HepG2 (cell line): ENCODE data around the gene HAGH. TPM values are rescaled to one million over a fixed set of nuclear protein-coding genes. Genes with fewer than 3 reads are reported as not detected.

Experiments
- ATAC-seq: fragments of 200-7000 bp; cut with Tn5 transposase; 3 replicates; pipeline ENCODE4 v1.9.1; 2020; ENCODE audit warnings: mild to moderate bottlenecking, moderate library complexity
- BruUV-seq: library from RNA; stranded (reverse); fragments of 400-500 nt; replicated peaks from 2 replicates; lab custom pipeline; 2021; lab: Mats Ljungman, UMichigan
- CTCF ChIA-PET: fragments of 300-600 bp; formaldehyde crosslinking; extraction: SDS; loops from one replicate; lab custom pipeline; 2021; ENCODE audit warnings: low total read pairs, inconsistent platforms, low intra/inter-chr PET ratio; lab: Yijun Ruan, JAX
- POLR2A ChIA-PET: fragments of 350-600 bp; sonication (Branson Sonifier 250); formaldehyde crosslinking; loops from one replicate; lab custom pipeline; 2020; ENCODE audit warnings: antibody characterized with exemption, inconsistent platforms; lab: Yijun Ruan, JAX
- DNase-seq: peaks from one replicate; pipeline ENCODE4 v3.0.0-alpha.2; 2015; ENCODE audit warnings: low spot score
- FAIRE-seq: peaks from 3 replicates; lab custom pipeline; 2011; peaks lifted over from hg19 to GRCh38; lab: Jason Lieb, UNC
- H2AFZ ChIP-seq: one replicate; pipeline ENCODE4 v1.6.1; 2011; ENCODE audit warnings: low read length, inconsistent platforms
- H3K27ac ChIP-seq: fragments of 300-600 bp; 3 replicates; pipeline ENCODE4 v1.8.0; 2011; ENCODE audit warnings: mixed run types, mild to moderate bottlenecking, mixed read lengths, low read length, inconsistent platforms; ENCODE audit not compliant: insufficient read depth; ENCODE audit errors: extremely low read length
- H3K27me3 ChIP-seq, 2 experiments: fragments of 200-600 bp in 1 of 2; 2 replicates in 1 of 2; 3 replicates in 1 of 2; pipeline versions ENCODE4 v1.6.0 to v1.8.0; 2011; ENCODE audit warnings: low read length in 2 of 2, mild to moderate bottlenecking in 2 of 2, moderate library complexity in 2 of 2, inconsistent platforms in 1 of 2; ENCODE audit not compliant: insufficient read depth in 2 of 2, control insufficient read depth in 1 of 2
- H3K36me3 ChIP-seq, 2 experiments: fragments of 200-600 bp in 1 of 2; replicated peaks in 1 of 2; 2 replicates in 1 of 2; 3 replicates in 1 of 2; pipeline versions ENCODE4 v1.5.1 to v1.8.0; 2011; ENCODE audit warnings: low read length in 2 of 2, inconsistent platforms in 1 of 2; ENCODE audit not compliant: insufficient read depth in 2 of 2, control insufficient read depth in 1 of 2
- H3K4me1 ChIP-seq: 2 replicates; pipeline ENCODE4 v1.5.1; 2012; ENCODE audit warnings: low read length, inconsistent platforms; ENCODE audit not compliant: insufficient read depth
- H3K4me2 ChIP-seq: 2 replicates; pipeline ENCODE4 v1.6.0; 2011; ENCODE audit warnings: low read depth, low read length, inconsistent platforms
- H3K4me3 ChIP-seq, 3 experiments: fragments of 200-600 bp in 1 of 3; sonication (generic), shearing (Covaris generic) in 1 of 3; replicated peaks in 1 of 3; 2 replicates each; pipeline ENCODE4 v1.5.1; 2011 to 2016; ENCODE audit warnings: low read length in 3 of 3, inconsistent platforms in 2 of 3, low read depth in 2 of 3, mild to moderate bottlenecking in 2 of 3, control low read depth in 1 of 3, mixed read lengths in 1 of 3; ENCODE audit not compliant: insufficient read depth in 1 of 3
- H3K79me2 ChIP-seq: one replicate; pipeline ENCODE4 v1.6.1; 2011; ENCODE audit warnings: low read length, inconsistent platforms; ENCODE audit not compliant: insufficient read depth
- H3K9ac ChIP-seq: 2 replicates; pipeline ENCODE4 v1.6.0; 2011; ENCODE audit warnings: mild to moderate bottlenecking, low read depth, low read length, inconsistent platforms; ENCODE audit not compliant: insufficient read depth
- H3K9me3 ChIP-seq: 2 replicates; pipeline ENCODE4 v1.5.1; 2012; ENCODE audit warnings: mild to moderate bottlenecking, low read length
- H4K20me1 ChIP-seq: 2 replicates; pipeline ENCODE4 v1.6.0; 2011; ENCODE audit warnings: inconsistent platforms, mild to moderate bottlenecking, low read length, moderate library complexity; ENCODE audit not compliant: insufficient read depth
- AKAP8 ChIP-seq: sonication (generic); formaldehyde crosslinking; IDR thresholded peaks from 2 replicates; pipeline ENCODE4 v1.5.1; 2020; ENCODE audit warnings: mild to moderate bottlenecking, missing genetic modification reagents
- ASH2L ChIP-seq: fragments of 300-600, 200-600 bp; sonication (generic); IDR thresholded peaks from 2 replicates; pipeline ENCODE4 v1.7.0; 2017; ENCODE audit warnings: low read depth, mild to moderate bottlenecking, moderate library complexity, mixed read lengths, low read length; ENCODE audit not compliant: insufficient read length
- GTF2F1 ChIP-seq: fragments of 150-350 bp; IDR thresholded peaks from 2 replicates; pipeline ENCODE4 v1.6.1; 2014; ENCODE audit warnings: low read length
- KDM6A ChIP-seq: IDR thresholded peaks from 2 replicates; pipeline ENCODE4 v1.6.1; 2016; ENCODE audit warnings: low read depth
- POLR2A ChIP-seq, 2 experiments: IDR thresholded peaks; 2 replicates each; pipeline ENCODE4 v1.6.1; 2011; ENCODE audit warnings: low read depth in 2 of 2, low read length in 2 of 2, mild to moderate bottlenecking in 1 of 2, moderate library complexity in 1 of 2; ENCODE audit not compliant: insufficient read depth in 1 of 2
- YEATS2 ChIP-seq: sonication (generic); formaldehyde crosslinking; IDR thresholded peaks from 2 replicates; pipeline ENCODE4 v1.4.0; 2020; ENCODE audit warnings: missing genetic modification reagents, borderline replicate concordance
- ZFY ChIP-seq: sonication (generic); formaldehyde crosslinking; IDR thresholded peaks from 2 replicates; pipeline ENCODE4 v1.4.0; 2020; ENCODE audit warnings: missing genetic modification reagents
- ZNF251 ChIP-seq: sonication (generic); formaldehyde crosslinking; IDR thresholded peaks from 2 replicates; pipeline ENCODE4 v1.9.0; 2021; ENCODE audit warnings: mild to moderate bottlenecking, missing genetic modification reagents
- ZNF468 ChIP-seq: sonication (generic); formaldehyde crosslinking; IDR thresholded peaks from 2 replicates; pipeline ENCODE4 v1.8.0; 2022; ENCODE audit warnings: mild to moderate bottlenecking, moderate library complexity, missing genetic modification reagents
- ZNF790 ChIP-seq: sonication (generic); formaldehyde crosslinking; IDR thresholded peaks from 2 replicates; pipeline ENCODE4 v1.8.0; 2022; ENCODE audit warnings: missing genetic modification reagents, mild to moderate bottlenecking, borderline replicate concordance
- WGBS: methylation state at CpG from one replicate; pipeline ENCODE4 v1.1.6; 2017; ENCODE audit warnings: low lambda C conversion rate; 5-methylcytosine and 5-hydroxymethylcytosine counted together
- in situ Hi-C: cut with HindIII; loops from 2 replicates; pipeline ENCODE4 v1.10.0; 2017; ENCODE audit warnings: low pct_unique_long_range_greater_than_20kb; ENCODE audit not compliant: extremely low pct_ligation_motif_present
- intact Hi-C: fragments of 100-400 bp; cut with micrococcal nuclease; formaldehyde crosslinking; loops from one replicate; pipeline ENCODE4 v1.10.0; 2022; ENCODE audit not compliant: unreplicated experiment
- polyA plus RNA-seq, 8 experiments: library from polyadenylated mRNA; depleted of rRNA in 3 of 8; stranded (reverse) in 7 of 8; unstranded in 1 of 8; fragments of >200 nt; fragmentation: Illumina TruSeq in 4 of 8; extraction: Trizol in 4 of 8; gene quantifications; 2 replicates each; pipeline versions ENCODE4 v1.2.1 to v1.2.3, GENCODE V29; 2011 to 2016; ENCODE audit warnings: low read depth in 4 of 8, missing spikeins in 1 of 8, mixed read lengths in 1 of 8; ENCODE audit not compliant: insufficient read depth in 1 of 8
- total RNA-seq, 5 experiments: library from RNA; depleted of rRNA; stranded (reverse); fragments of >200 nt; fragmentation: Illumina TruSeq; extraction: Trizol; gene quantifications; 2 replicates each; pipeline ENCODE4 v1.2.3, GENCODE V29; 2016; ENCODE audit warnings: low read depth in 1 of 5
- TF ChIP-seq, protein P1 (sequence below): sonication (generic); formaldehyde crosslinking; IDR thresholded peaks from 2 replicates; pipeline ENCODE4 v1.5.1; 2020; ENCODE audit warnings: mild to moderate bottlenecking, missing genetic modification reagents, moderate library complexity
- TF ChIP-seq, protein P2 (sequence below): sonication (generic); formaldehyde crosslinking; IDR thresholded peaks from 2 replicates; pipeline ENCODE4 v1.5.1; 2020; ENCODE audit warnings: missing genetic modification reagents, mild to moderate bottlenecking, borderline replicate concordance

The HAGH gene
- total and polyA plus RNA-seq, 2 of the 13 experiments (the other 11 are each of a cell fraction or from before 2014, with no cell fraction given): 70.4 to 95.4 TPM

- FAIRE-seq (no peak), ATAC-seq (no peak), DNase-seq (no peak)
- Histone ChIP-seq H3K4me1 (peaks cover 10% of the 10 kb centered on the region), H3K27ac (no peak overlapping the region), H3K4me3 (no peak overlapping the region), H3K9ac (no peak overlapping the region), H3K27me3 (no peaks in the 10 kb centered on the region), H3K9me3 (no peaks in the 10 kb centered on the region), H3K79me2 (no peaks in the 10 kb centered on the region), H2AFZ (no peak overlapping the region), H4K20me1 (peaks cover 5% of the 10 kb centered on the region; the same call in 1 of the 2 replicates), H3K36me3 (peaks cover 11 to 39% of the 10 kb centered on the region in 2 experiments; a peak in 4 of 5 replicates), H3K4me2 (no peak overlapping the region)
- TF ChIP-seq, protein P1, sequence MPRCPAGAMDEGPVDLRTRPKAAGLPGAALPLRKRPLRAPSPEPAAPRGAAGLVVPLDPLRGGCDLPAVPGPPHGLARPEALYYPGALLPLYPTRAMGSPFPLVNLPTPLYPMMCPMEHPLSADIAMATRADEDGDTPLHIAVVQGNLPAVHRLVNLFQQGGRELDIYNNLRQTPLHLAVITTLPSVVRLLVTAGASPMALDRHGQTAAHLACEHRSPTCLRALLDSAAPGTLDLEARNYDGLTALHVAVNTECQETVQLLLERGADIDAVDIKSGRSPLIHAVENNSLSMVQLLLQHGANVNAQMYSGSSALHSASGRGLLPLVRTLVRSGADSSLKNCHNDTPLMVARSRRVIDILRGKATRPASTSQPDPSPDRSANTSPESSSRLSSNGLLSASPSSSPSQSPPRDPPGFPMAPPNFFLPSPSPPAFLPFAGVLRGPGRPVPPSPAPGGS: no peak
- no peak for TF ChIP-seq KDM6A (CRISPR knock-in tag)
- 0 out of 4 replicates have a peak, but pooled peaks of 1 of the 2 experiments have one; percentile 10 for TF ChIP-seq POLR2A (IDR thresholded peaks at IDR 0.05; ENCODE audit: insufficient read depth in 1 of 2, low read depth in 2 of 2, low read length in 2 of 2)
- TF ChIP-seq YEATS2 (CRISPR knock-in tag): no peak
- in situ Hi-C loops: no loop called here
- WGBS: 95% methylated on average over 6 of the region's 9 CpGs
- POLR2A ChIA-PET: no interaction called here
- CTCF ChIA-PET: no interaction called here
- intact Hi-C loops: no loop called here
- no TSS peak for BruUV-seq
Measured at GRCh38 chr16:1817276-1817589, 9.4 kb downstream of the HAGH start.

GRCh38 chr16:1816396-1817275 lies 10.0 kb downstream of the HAGH start:
- no CpG with 5 or more reads among the region's 40 CpGs for WGBS
- Histone ChIP-seq H3K36me3 (peaks cover 10 to 33% of the 10 kb centered on the region in 2 experiments; a peak in 4 of 5 replicates), H3K9ac (no peak overlapping the region), H3K4me3 (no peak overlapping the region), H3K9me3 (no peaks in the 10 kb centered on the region), H4K20me1 (peaks cover 5% of the 10 kb centered on the region; the same call in 1 of the 2 replicates), H3K79me2 (no peaks in the 10 kb centered on the region), H2AFZ (no peak overlapping the region), H3K27ac (no peak overlapping the region), H3K4me2 (no peak overlapping the region), H3K4me1 (peaks cover 10% of the 10 kb centered on the region), H3K27me3 (no peaks in the 10 kb centered on the region)
- in situ Hi-C loops: no loop called here
- no TSS peak for BruUV-seq
- FAIRE-seq: no peak
- no peak for DNase-seq
- CTCF ChIA-PET: no interaction called here
- POLR2A ChIA-PET: no interaction called here
- ATAC-seq: no peak
- intact Hi-C loops: no loop called here
- TF ChIP-seq ZNF468 (CRISPR knock-in tag): no peak
- TF ChIP-seq, protein P2, sequence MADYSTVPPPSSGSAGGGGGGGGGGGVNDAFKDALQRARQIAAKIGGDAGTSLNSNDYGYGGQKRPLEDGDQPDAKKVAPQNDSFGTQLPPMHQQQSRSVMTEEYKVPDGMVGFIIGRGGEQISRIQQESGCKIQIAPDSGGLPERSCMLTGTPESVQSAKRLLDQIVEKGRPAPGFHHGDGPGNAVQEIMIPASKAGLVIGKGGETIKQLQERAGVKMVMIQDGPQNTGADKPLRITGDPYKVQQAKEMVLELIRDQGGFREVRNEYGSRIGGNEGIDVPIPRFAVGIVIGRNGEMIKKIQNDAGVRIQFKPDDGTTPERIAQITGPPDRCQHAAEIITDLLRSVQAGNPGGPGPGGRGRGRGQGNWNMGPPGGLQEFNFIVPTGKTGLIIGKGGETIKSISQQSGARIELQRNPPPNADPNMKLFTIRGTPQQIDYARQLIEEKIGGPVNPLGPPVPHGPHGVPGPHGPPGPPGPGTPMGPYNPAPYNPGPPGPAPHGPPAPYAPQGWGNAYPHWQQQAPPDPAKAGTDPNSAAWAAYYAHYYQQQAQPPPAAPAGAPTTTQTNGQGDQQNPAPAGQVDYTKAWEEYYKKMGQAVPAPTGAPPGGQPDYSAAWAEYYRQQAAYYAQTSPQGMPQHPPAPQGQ: no peak
- TF ChIP-seq ZNF251 (CRISPR knock-in tag): no peak
- TF ChIP-seq ZFY: no peak
- TF ChIP-seq POLR2A (IDR thresholded peaks at IDR 0.05; ENCODE audit: insufficient read depth in 1 of 2, low read depth in 2 of 2, low read length in 2 of 2): 0 out of 4 replicates have a peak, but pooled peaks of 1 of the 2 experiments have one; percentile 24
- TF ChIP-seq ASH2L: no peak
- no peak for TF ChIP-seq ZNF790 (CRISPR knock-in tag)
- TF ChIP-seq GTF2F1: no peak
- 0 out of 2 replicates have a peak, but pooled peaks have one; percentile 27 for TF ChIP-seq AKAP8 (CRISPR knock-in tag)
